Measurements from ENCODE around the gene OR10V1.
"Not testable (repeated sequence)": the region's sequence is repeated elsewhere in the genome, so short reads cannot be mapped to it uniquely, and the experiment has no call there.

Gene OR10V1

DNA sequence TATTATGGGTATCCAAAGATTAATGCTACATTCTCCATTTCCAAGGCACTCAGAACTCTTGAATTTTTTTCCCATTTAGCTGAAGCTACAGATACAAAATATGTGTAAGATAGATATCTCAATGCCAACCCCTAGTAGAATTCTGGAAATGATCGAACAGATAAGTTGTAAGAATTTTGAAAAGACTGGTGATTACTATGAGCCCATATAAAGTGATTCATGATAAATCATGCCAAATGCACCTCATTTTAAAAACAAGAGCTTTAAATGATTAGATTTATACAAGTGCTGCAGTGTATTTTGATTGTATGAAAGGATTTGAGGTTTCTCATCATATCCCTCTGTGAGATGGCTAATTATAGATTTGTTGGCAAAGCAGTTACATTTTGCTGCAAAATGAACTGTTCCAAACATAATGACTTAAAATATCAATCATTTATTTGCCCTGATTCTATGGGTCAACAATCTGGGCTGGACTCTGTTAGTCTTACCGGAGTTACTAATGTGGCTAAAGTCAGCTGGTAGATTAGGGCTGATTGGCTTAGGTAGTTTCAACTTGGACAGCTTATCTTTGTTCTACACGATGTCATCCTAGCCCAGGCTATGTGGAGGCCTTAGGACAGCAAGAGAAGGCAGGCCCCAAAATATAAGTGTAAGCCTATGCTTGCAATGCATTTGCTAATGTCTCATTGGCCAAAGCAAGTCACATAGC is 3.4 kb downstream of the OR10V1 start:
- no peak overlapping the region for H3K4me3 ChIP-seq (ENCODE audit: low read depth, low read length)
- TF ChIP-seq, protein P1, sequence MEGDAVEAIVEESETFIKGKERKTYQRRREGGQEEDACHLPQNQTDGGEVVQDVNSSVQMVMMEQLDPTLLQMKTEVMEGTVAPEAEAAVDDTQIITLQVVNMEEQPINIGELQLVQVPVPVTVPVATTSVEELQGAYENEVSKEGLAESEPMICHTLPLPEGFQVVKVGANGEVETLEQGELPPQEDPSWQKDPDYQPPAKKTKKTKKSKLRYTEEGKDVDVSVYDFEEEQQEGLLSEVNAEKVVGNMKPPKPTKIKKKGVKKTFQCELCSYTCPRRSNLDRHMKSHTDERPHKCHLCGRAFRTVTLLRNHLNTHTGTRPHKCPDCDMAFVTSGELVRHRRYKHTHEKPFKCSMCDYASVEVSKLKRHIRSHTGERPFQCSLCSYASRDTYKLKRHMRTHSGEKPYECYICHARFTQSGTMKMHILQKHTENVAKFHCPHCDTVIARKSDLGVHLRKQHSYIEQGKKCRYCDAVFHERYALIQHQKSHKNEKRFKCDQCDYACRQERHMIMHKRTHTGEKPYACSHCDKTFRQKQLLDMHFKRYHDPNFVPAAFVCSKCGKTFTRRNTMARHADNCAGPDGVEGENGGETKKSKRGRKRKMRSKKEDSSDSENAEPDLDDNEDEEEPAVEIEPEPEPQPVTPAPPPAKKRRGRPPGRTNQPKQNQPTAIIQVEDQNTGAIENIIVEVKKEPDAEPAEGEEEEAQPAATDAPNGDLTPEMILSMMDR (IDR thresholded peaks at IDR 0.05; ENCODE audit: low read depth, low read length) = no peak

DNA sequence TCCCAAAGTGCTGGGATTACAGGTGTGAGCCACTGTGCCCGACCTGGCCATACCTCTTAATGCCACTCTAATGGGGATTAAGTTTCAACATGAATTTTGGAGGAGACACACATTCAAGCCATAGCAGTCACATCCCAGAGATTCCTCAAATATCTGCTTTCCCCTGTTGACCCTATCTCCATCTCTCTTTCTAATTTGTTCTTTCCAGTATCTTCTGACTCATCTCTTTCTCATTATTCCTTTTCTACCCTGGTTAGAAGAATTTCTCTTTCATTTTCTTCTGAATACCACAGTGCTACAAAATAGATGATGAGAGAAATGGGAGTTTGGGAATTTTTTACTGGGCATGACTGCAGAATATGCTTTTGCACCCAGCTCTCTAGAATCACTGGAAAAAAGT is 5.1 kb downstream of the OR10V1 start:
- TF ChIP-seq, protein P1 (IDR thresholded peaks at IDR 0.05; ENCODE audit: low read depth, low read length) = no peak
- H3K4me3 ChIP-seq (ENCODE audit: low read depth, low read length) = no peak overlapping the region

DNA sequence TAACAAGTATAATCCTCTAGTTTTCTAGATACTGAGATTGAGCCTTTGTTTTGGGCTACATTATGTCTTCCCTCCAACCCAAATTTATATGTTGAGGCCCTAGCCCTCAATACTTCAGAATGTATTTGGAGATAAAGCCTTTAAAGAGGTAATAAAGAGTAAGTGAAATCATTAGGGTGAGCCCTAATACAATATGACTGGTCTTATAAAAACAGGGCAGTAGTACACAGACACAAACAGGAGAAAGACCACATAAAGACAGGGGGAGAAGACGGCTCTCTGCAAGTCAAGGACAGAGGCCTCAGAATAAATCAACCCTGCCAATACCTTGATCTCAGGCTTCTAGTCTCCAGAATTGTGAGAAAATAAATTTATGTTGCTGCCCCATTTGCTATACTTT is 6.3 kb downstream of the OR10V1 start:
- TF ChIP-seq, protein P1 (IDR thresholded peaks at IDR 0.05; ENCODE audit: low read depth, low read length) = no peak
- no peak overlapping the region for H3K4me3 ChIP-seq (ENCODE audit: low read depth, low read length)

DNA sequence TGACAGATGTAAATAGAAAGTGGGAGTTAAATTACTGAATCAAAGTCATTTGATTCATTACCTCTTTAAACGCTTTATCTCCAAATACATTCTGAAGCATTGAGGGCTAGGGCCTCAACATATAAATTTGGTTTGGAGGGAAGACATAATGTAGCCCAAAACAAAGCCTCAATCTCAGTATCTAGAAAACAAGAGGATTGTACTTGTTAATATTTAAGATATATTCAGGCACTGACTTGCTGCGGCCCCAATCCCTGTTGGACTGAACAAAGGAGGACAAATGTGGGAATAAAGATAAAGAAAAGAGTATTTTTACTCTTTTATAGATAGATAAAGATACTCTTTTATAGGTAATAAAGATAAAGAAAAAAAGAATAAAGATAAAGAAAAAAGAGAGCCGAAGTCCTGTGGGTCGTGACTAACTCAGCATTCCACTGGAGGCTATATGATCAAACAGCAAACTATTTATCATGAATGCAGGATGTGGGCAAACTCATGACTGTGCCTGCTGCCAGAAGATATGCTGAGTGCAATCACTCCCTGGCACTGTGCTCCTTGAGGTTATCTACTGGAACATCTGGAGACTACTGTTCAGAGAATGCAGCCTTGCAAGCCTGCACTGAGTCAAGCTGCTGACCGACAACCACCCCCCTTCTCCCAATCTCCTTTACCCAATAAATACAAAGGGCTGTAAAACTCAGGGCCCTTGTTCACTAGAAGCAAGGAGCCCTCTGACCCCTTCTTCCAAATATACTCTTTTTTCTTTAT is 6.9 kb downstream of the OR10V1 start:
- no peak overlapping the region for H3K4me3 ChIP-seq (ENCODE audit: low read depth, low read length)
- TF ChIP-seq, protein P1 (IDR thresholded peaks at IDR 0.05; ENCODE audit: low read depth, low read length) = no peak

DNA sequence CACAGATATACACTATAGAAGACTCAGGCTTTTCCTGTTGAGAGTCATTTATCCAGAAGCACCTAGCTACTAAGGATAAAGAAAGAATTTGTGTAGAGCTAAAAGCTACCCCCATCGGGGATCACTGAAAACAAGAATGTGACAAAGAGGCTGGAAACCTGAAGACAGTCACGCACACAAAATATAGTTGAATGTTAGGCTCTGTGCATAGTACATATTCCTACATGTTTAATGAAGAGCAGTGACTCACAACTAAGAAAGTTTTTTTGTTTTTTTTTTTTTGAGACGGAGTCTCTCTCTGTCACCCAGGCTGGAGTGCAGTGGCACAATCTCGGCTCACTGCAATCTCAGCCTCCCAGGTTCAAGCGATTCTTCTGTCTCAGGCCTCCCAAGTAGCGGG is 8.4 kb downstream of the OR10V1 start:
- TF ChIP-seq, protein P1 (IDR thresholded peaks at IDR 0.05; ENCODE audit: low read depth, low read length) = no peak
- H3K4me3 ChIP-seq (ENCODE audit: low read depth, low read length) = no peak overlapping the region

DNA sequence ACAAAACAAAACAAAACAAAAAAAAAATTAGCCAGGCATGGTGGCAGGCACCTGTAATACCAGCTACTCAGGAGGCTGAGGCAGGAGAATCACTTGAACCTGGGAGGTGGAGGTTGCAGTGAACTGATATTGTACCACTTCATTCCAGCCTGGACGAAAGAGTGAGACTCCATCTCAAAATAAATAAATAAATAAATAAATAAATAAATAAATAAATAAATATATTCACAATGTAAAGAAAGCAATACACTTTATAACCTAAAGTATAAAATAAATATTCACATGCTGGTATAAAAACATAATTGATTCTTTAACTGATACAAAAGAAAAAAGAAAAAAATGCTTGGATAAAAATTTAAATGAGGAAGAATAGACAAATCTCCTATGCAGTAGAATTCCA is 10.1 kb downstream of the OR10V1 start:
- not testable (repeated sequence) for H3K4me3 ChIP-seq (ENCODE audit: low read depth, low read length)

DNA sequence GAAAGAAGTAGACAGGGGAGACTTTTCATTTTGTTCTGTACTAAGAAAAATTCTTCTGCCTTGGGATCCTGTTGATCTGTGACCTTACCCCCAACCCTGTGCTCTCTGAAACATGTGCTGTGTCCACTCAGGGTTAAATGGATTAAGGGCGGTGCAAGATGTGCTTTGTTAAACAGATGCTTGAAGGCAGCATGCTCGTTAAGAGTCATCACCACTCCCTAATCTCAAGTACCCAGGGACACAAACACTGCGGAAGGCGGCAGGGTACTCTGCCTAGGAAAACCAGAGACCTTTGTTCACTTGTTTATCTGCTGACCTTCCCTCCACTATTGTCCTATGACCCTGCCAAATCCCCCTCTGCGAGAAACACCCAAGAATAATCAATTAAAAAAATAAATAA is 13.5 kb downstream of the OR10V1 start:
- H3K4me3 ChIP-seq (ENCODE audit: low read depth, low read length) = not testable (repeated sequence)

DNA sequence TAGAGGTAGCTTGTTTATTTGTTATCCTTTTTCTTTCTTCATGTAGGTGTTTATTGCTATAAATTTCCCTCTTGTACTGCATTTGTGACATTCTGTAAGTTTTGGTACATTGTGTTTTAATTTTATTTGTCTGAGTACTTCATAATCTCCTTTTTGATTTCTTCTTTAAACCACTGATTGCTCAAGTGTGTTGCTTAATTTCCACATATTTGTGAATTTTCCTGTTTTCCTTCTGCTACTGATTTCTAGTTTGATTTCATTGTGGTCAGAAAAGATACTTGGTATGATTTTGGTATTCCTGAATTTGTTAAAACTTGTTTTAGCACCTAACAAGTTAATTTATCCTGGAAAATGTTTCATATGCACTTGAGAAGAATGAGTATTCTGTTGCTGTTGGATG is 15.1 kb downstream of the OR10V1 start:
- TF ChIP-seq, protein P1 (IDR thresholded peaks at IDR 0.05; ENCODE audit: low read depth, low read length) = no peak
- no peak overlapping the region for H3K4me3 ChIP-seq (ENCODE audit: low read depth, low read length)
